Neuron (in vitro differentiated cells): ENCODE data around the gene ZNG1A.
"Not testable (repeated sequence)": the region's sequence is repeated elsewhere in the genome, so short reads cannot be mapped to it uniquely, and the experiment has no call there.

Experiments used
- H2AFZ ChIP-seq: one replicate; pipeline ENCODE4 v1.6.1; 2013; ENCODE audit warnings: low read depth, mild to moderate bottlenecking, inconsistent platforms, low read length, moderate library complexity
- H3K27me3 ChIP-seq: one replicate; pipeline ENCODE4 v1.6.1; 2013; ENCODE audit warnings: low read length; ENCODE audit not compliant: insufficient read depth
- H3K36me3 ChIP-seq: one replicate; pipeline ENCODE4 v1.6.1; 2013; ENCODE audit warnings: low read length; ENCODE audit not compliant: insufficient read depth
- H3K4me1 ChIP-seq: one replicate; pipeline ENCODE4 v1.6.1; 2013; ENCODE audit warnings: low read length; ENCODE audit not compliant: insufficient read depth
- H3K4me3 ChIP-seq: 2 replicates; pipeline ENCODE4 v1.5.1; 2013; ENCODE audit warnings: mild to moderate bottlenecking, low read length, moderate library complexity
- H3K9me3 ChIP-seq: one replicate; pipeline ENCODE4 v1.6.1; 2013; ENCODE audit warnings: low read length

The ZNG1A gene

DNA sequence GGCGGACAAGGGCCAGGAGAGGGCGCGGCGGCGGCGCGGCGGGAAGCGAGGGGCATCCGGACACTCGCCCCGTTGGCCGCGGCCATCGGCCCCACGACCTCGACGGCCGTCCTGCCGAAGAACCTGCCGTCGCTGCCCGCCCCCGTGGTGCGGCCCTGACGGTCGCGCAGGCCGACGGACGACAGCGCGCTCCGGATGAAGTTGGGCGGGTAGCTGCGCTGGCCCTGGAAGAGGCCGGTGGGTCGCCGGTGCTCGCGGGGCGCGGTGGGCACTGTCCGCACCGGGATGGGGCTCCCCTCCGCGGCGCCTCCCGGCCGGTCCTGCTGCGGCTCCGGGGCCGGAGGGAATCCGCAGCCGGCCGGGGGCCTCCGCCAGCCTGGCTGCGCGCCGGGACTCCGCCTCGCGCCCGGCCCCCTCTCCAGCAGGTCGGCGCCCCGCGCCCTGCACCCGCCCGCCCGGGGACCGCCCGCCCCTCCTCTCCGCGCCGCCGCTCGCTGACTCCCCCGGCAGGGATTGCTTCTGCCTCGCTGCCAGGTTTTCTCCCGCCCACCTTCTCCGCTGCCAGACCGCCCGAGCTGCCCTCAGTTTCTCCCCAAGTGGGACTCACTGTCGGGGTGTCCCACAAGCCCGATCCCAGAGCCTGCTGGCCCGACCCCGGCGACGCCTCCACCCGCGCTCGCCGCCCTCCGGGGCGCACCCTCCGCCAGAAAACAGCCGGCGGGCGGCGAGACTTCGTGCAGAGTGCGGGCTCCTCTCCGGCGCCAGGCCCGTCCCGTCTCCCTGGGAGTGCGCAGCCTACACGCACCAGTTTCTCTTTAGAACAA, 105.6 kb downstream of the ZNG1A start:
- H3K4me3 ChIP-seq, result not testable (repeated sequence)

More for the DNA sequence above, 105.6 kb downstream of the ZNG1A start:
- not testable (repeated sequence) for H3K9me3 ChIP-seq, H3K36me3 ChIP-seq, H3K4me1 ChIP-seq, H3K27me3 ChIP-seq, H2AFZ ChIP-seq
